HEK293 (cell line): ENCODE data around the gene S100A11.
A peak's percentile ranks its signal among the peaks of the same experiment; 100 is the strongest.

ENCODE experiments used
- CTCF ChIA-PET: fragments of 350-600 bp; formaldehyde crosslinking; extraction: SDS; loops from one replicate; lab custom pipeline; 2021; ENCODE audit warnings: antibody characterized with exemption; lab: Yijun Ruan, JAX
- POLR2A ChIA-PET: fragments of 300-600 bp; formaldehyde crosslinking; extraction: SDS; loops from one replicate; lab custom pipeline; 2020; ENCODE audit warnings: antibody characterized with exemption, inconsistent platforms; lab: Yijun Ruan, JAX
- H3K27ac ChIP-seq: fragments of 200-500 bp; sonication (Bioruptor generic); 2 replicates; pipeline ENCODE4 v1.5.1; 2014; ENCODE audit warnings: low read depth, low read length, control low read depth, inconsistent platforms; ENCODE audit errors: extremely low read depth
- H3K36me3 ChIP-seq, 2 experiments: fragments of 200-500 bp in 1 of 2; sonication (Bioruptor generic) in 1 of 2; 1 replicate in 1 of 2; 2 replicates in 1 of 2; pipeline ENCODE4 v1.5.1; 2014 to 2017; ENCODE audit warnings: inconsistent platforms in 2 of 2, low read length in 2 of 2; ENCODE audit not compliant: control insufficient read depth in 2 of 2, insufficient read depth in 1 of 2
- H3K4me1 ChIP-seq: fragments of 200-500 bp; sonication (Bioruptor generic); 2 replicates; pipeline ENCODE4 v1.5.1; 2014; ENCODE audit warnings: mild to moderate bottlenecking, low read length, inconsistent platforms; ENCODE audit not compliant: control insufficient read depth, insufficient read depth
- H3K4me3 ChIP-seq: 2 replicates; pipeline ENCODE4 v1.5.1; 2011; ENCODE audit warnings: low read depth, mild to moderate bottlenecking, control low read depth, low read length, moderate library complexity
- H3K9me3 ChIP-seq: fragments of 200-500 bp; sonication (Bioruptor generic); 2 replicates; pipeline ENCODE4 v1.5.1; 2014; ENCODE audit warnings: low read depth, low read length, inconsistent platforms; ENCODE audit not compliant: control insufficient read depth, insufficient read depth
- GLI4 ChIP-seq: fragments of 450-650 bp; formaldehyde crosslinking; IDR thresholded peaks from 2 replicates; pipeline ENCODE4 v1.5.1; 2016; ENCODE audit warnings: missing biosample characterization, missing genetic modification characterization
- KLF17 ChIP-seq: fragments of 450-650 bp; formaldehyde crosslinking; IDR thresholded peaks from 2 replicates; pipeline ENCODE4 v1.5.1; 2016; ENCODE audit warnings: missing biosample characterization, missing genetic modification characterization
- SALL2 ChIP-seq: fragments of 450-650 bp; formaldehyde crosslinking; IDR thresholded peaks from 2 replicates; pipeline ENCODE4 v1.5.0; 2017; ENCODE audit warnings: missing biosample characterization, mild to moderate bottlenecking, missing genetic modification characterization, borderline replicate concordance
- SCRT1 ChIP-seq: fragments of 450-650 bp; formaldehyde crosslinking; IDR thresholded peaks from 2 replicates; pipeline ENCODE4 v1.5.1; 2016; ENCODE audit warnings: missing biosample characterization, missing genetic modification characterization, borderline replicate concordance
- ZBTB10 ChIP-seq: fragments of 450-650 bp; formaldehyde crosslinking; IDR thresholded peaks from 2 replicates; pipeline ENCODE4 v1.5.1; 2016; ENCODE audit warnings: missing biosample characterization, missing genetic modification characterization
- ZBTB44 ChIP-seq: fragments of 450-650 bp; IDR thresholded peaks from 2 replicates; pipeline ENCODE4 v1.5.1; 2018; ENCODE audit warnings: missing biosample characterization, mild to moderate bottlenecking, missing genetic modification characterization
- ZNF132 ChIP-seq: fragments of 450-650 bp; formaldehyde crosslinking; IDR thresholded peaks from 2 replicates; pipeline ENCODE4 v1.5.1; 2017; ENCODE audit warnings: missing biosample characterization, missing genetic modification characterization, borderline replicate concordance
- ZNF140 ChIP-seq: fragments of 450-650 bp; formaldehyde crosslinking; IDR thresholded peaks from 2 replicates; pipeline ENCODE4 v1.5.1; 2016; ENCODE audit warnings: missing biosample characterization, missing genetic modification characterization
- ZNF175 ChIP-seq: fragments of 450-650 bp; formaldehyde crosslinking; IDR thresholded peaks from 2 replicates; pipeline ENCODE4 v1.5.1; 2016; ENCODE audit warnings: missing biosample characterization, missing genetic modification characterization
- ZNF223 ChIP-seq: fragments of 450-650 bp; formaldehyde crosslinking; IDR thresholded peaks from 2 replicates; pipeline ENCODE4 v1.5.1; 2016; ENCODE audit warnings: missing biosample characterization, missing genetic modification characterization
- ZNF23 ChIP-seq: fragments of 450-650 bp; formaldehyde crosslinking; IDR thresholded peaks from 2 replicates; pipeline ENCODE4 v1.5.1; 2016; ENCODE audit warnings: missing biosample characterization, missing genetic modification characterization, borderline replicate concordance
- ZNF292 ChIP-seq: fragments of 450-650 bp; formaldehyde crosslinking; IDR thresholded peaks from 2 replicates; pipeline ENCODE4 v1.5.1; 2016; ENCODE audit warnings: low read depth, missing biosample characterization, missing genetic modification characterization, borderline replicate concordance
- ZNF324 ChIP-seq: fragments of 450-650 bp; formaldehyde crosslinking; IDR thresholded peaks from 2 replicates; pipeline ENCODE4 v1.5.1; 2016; ENCODE audit warnings: missing biosample characterization, missing genetic modification characterization
- ZNF366 ChIP-seq: fragments of 450-650 bp; formaldehyde crosslinking; conservative IDR thresholded peaks from 2 replicates; pipeline ENCODE4 v1.5.1; 2016; ENCODE audit warnings: missing biosample characterization, missing genetic modification characterization
- ZNF426 ChIP-seq: fragments of 450-650 bp; formaldehyde crosslinking; IDR thresholded peaks from 2 replicates; pipeline ENCODE4 v1.5.1; 2017; ENCODE audit warnings: missing biosample characterization, missing genetic modification characterization, mild to moderate bottlenecking, inconsistent platforms, moderate library complexity
- ZNF433 ChIP-seq: fragments of 450-650 bp; formaldehyde crosslinking; IDR thresholded peaks from 2 replicates; pipeline ENCODE4 v1.5.1; 2016; ENCODE audit warnings: missing biosample characterization, missing genetic modification characterization, low read depth
- ZNF510 ChIP-seq: fragments of 450-650 bp; formaldehyde crosslinking; IDR thresholded peaks from 2 replicates; pipeline ENCODE4 v1.5.1; 2018; ENCODE audit warnings: mild to moderate bottlenecking, missing genetic modification characterization, missing biosample characterization; ENCODE audit not compliant: insufficient replicate concordance
- ZNF549 ChIP-seq: fragments of 450-650 bp; IDR thresholded peaks from 2 replicates; pipeline ENCODE4 v1.5.1; 2018; ENCODE audit warnings: missing biosample characterization, missing genetic modification characterization, mild to moderate bottlenecking, inconsistent platforms, moderate library complexity
- ZNF555 ChIP-seq: fragments of 450-650 bp; formaldehyde crosslinking; conservative IDR thresholded peaks from 2 replicates; pipeline ENCODE4 v1.5.1; 2017; ENCODE audit warnings: missing biosample characterization, mild to moderate bottlenecking, missing genetic modification characterization, inconsistent platforms
- ZNF692 ChIP-seq: fragments of 450-650 bp; formaldehyde crosslinking; IDR thresholded peaks from 2 replicates; pipeline ENCODE4 v1.5.1; 2016; ENCODE audit warnings: missing biosample characterization, missing genetic modification characterization
- TF ChIP-seq, protein P1 (sequence below): fragments of 450-650 bp; formaldehyde crosslinking; IDR thresholded peaks from 2 replicates; pipeline ENCODE4 v1.5.1; 2016; ENCODE audit warnings: missing biosample characterization, missing genetic modification characterization
- TF ChIP-seq, protein P2 (sequence below): fragments of 450-650 bp; formaldehyde crosslinking; IDR thresholded peaks from 2 replicates; pipeline ENCODE4 v1.5.1; 2016; ENCODE audit warnings: missing biosample characterization, missing genetic modification characterization

S100A11 gene

DNA sequence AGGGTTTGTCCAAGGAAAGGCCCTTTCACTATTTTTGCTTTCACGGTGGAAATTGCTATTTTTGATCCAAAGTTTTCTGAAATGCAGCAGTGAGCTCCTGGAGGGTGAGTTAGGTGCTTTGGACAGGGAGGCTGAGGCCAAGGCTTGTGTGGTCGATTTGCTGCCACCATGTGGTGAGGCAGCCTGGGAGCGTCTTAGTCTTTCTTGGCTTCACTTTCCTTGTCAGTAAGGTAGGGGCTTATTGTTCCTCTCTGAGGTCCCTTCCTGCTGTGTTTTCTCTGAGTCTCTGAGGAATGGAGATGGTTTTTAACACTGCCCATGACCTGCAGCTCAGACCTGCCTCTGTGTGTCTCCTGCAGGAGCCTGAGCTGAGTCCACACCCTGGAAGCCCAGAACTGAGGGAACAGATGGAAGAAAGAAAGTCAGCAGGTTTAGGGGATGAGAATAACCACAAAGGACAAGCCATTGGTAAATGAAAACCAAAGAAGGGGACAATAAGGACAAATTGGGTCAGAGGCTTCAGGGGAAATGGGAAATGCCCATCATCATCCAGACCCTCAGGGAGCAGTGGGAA lies 23.1 kb downstream of the S100A11 start (continued):
- TF ChIP-seq ZBTB10 (tag by site-specific recombination) (no peak), ZNF555 (tag by site-specific recombination) (no peak), ZNF132 (tag by site-specific recombination) (no peak), ZNF366 (tag by site-specific recombination) (no peak), ZNF23 (tag by site-specific recombination) (no peak), KLF17 (no peak)
- TF ChIP-seq, protein P1, sequence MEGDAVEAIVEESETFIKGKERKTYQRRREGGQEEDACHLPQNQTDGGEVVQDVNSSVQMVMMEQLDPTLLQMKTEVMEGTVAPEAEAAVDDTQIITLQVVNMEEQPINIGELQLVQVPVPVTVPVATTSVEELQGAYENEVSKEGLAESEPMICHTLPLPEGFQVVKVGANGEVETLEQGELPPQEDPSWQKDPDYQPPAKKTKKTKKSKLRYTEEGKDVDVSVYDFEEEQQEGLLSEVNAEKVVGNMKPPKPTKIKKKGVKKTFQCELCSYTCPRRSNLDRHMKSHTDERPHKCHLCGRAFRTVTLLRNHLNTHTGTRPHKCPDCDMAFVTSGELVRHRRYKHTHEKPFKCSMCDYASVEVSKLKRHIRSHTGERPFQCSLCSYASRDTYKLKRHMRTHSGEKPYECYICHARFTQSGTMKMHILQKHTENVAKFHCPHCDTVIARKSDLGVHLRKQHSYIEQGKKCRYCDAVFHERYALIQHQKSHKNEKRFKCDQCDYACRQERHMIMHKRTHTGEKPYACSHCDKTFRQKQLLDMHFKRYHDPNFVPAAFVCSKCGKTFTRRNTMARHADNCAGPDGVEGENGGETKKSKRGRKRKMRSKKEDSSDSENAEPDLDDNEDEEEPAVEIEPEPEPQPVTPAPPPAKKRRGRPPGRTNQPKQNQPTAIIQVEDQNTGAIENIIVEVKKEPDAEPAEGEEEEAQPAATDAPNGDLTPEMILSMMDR (tag by site-specific recombination) = peak; percentile 51; the same call in 1 of the 2 replicates
- TF ChIP-seq, all 188 proteins: peak for 2

GRCh38 chr1:152009691-152010090 lies 27.1 kb downstream of the S100A11 start:
- Histone ChIP-seq H3K27ac (no peak overlapping the region), H3K4me1 (no peaks in the 10 kb centered on the region), H3K9me3 (no peaks in the 10 kb centered on the region), H3K36me3 (no peaks in the 10 kb centered on the region), H3K4me3 (no peak overlapping the region)
- CTCF ChIA-PET = interaction anchor here (1.1 to 8.1 kb wide), 6 partner anchors 9 to 76 kb away, joined by 4 to 85 read pairs (median 7); no protein-coding TSS in a partner anchor
- POLR2A ChIA-PET = no interaction called here
- TF ChIP-seq ZNF692 (tag by site-specific recombination) (no peak), ZNF510 (tag by site-specific recombination) (no peak), ZNF426 (tag by site-specific recombination) (no peak), ZNF223 (no peak), GLI4 (no peak), SCRT1 (tag by site-specific recombination) (no peak), ZNF140 (tag by site-specific recombination) (no peak), ZNF433 (tag by site-specific recombination) (no peak), ZNF175 (tag by site-specific recombination) (no peak), SALL2 (tag by site-specific recombination) (no peak), ZBTB44 (tag by site-specific recombination) (no peak), ZNF324 (no peak), ZNF292 (no peak), ZNF549 (tag by site-specific recombination) (no peak)
- TF ChIP-seq, protein P2, sequence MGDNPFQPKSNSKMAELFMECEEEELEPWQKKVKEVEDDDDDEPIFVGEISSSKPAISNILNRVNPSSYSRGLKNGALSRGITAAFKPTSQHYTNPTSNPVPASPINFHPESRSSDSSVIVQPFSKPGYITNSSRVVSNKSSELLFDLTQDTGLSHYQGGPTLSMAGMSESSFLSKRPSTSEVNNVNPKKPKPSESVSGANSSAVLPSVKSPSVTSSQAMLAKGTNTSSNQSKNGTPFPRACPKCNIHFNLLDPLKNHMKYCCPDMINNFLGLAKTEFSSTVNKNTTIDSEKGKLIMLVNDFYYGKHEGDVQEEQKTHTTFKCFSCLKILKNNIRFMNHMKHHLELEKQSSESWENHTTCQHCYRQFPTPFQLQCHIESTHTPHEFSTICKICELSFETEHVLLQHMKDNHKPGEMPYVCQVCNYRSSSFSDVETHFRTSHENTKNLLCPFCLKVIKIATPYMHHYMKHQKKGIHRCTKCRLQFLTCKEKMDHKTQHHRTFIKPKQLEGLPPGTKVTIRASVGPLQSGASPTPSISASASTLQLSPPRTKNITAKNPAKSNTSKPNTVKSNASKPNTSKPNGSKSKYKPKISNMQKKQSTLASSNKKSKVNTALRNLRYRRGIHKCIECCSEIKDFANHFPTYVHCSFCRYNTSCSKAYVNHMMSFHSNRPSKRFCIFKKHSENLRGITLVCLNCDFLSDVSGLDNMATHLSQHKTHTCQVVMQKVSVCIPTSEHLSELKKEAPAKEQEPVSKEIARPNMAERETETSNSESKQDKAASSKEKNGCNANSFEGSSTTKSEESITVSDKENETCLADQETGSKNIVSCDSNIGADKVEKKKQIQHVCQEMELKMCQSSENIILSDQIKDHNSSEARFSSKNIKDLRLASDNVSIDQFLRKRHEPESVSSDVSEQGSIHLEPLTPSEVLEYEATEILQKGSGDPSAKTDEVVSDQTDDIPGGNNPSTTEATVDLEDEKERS (tag by site-specific recombination) = no peak
